Hematopoietic multipotent progenitor cell (in vitro differentiated cells): ENCODE measurements around the gene TTC7B. TPM values are rescaled to one million over a fixed set of nuclear protein-coding genes. Genes with fewer than 3 reads are reported as not detected.
A peak's percentile ranks its signal among the peaks of the same experiment; 100 is the strongest.

Experiments used
- DNase-seq, 3 donors: peaks; one replicate each; pipeline ENCODE4 v3.0.0-alpha.2; 2011 to 2015; ENCODE audit warnings: low read depth in 2 of 3, low spot score in 2 of 3
- total RNA-seq: library from RNA; depleted of rRNA; stranded (reverse); fragments of >200 nt; gene quantifications from one replicate; pipeline ENCODE4 v1.2.3, GENCODE V29; 2012

Gene TTC7B
- total RNA-seq, 1 donor, result 26.1 TPM

- no peak for DNase-seq
Measured at GRCh38 chr14:90678420-90678819, 137.8 kb downstream of the TTC7B start.

- DNase-seq, result peak in 1 of 3 donors; percentile 29
Measured at GRCh38 chr14:90677484-90678050, 138.7 kb downstream of the TTC7B start.

- DNase-seq, result no peak
Measured at GRCh38 chr14:90676912-90677311, 139.3 kb downstream of the TTC7B start.

- DNase-seq, result no peak
Measured at GRCh38 chr14:90676356-90676755, 139.9 kb downstream of the TTC7B start.

GRCh38 chr14:90675399-90675798 is 140.8 kb downstream of the TTC7B start:
- DNase-seq, result peak in 1 of 3 donors; percentile 22

GRCh38 chr14:90674716-90675115 is 141.5 kb downstream of the TTC7B start:
- no peak for DNase-seq

- DNase-seq, result peak in 1 of 3 donors; percentile 24
Measured at GRCh38 chr14:90674043-90674670, 142.1 kb downstream of the TTC7B start.

- DNase-seq, result peak in 1 of 3 donors; percentile 51
Measured at GRCh38 chr14:90671382-90672234, 144.6 kb downstream of the TTC7B start.

- no peak for DNase-seq
Measured at GRCh38 chr14:90669731-90670130, 146.5 kb downstream of the TTC7B start.

- no peak for DNase-seq
Measured at GRCh38 chr14:90666571-90666970, 149.7 kb downstream of the TTC7B start.

GRCh38 chr14:90665321-90666000 is 150.8 kb downstream of the TTC7B start:
- DNase-seq, result no peak

GRCh38 chr14:90664911-90665310 is 151.3 kb downstream of the TTC7B start:
- no peak for DNase-seq

GRCh38 chr14:90663680-90664079 is 152.6 kb downstream of the TTC7B start:
- DNase-seq, result no peak

- no peak for DNase-seq
Measured at GRCh38 chr14:90663140-90663539, 153.1 kb downstream of the TTC7B start.

- no peak for DNase-seq
Measured at GRCh38 chr14:90661866-90662265, 154.4 kb downstream of the TTC7B start.

GRCh38 chr14:90660865-90661570 is 155.2 kb downstream of the TTC7B start:
- DNase-seq, result no peak

GRCh38 chr14:90659156-90659555 is 157.1 kb downstream of the TTC7B start:
- DNase-seq, result peak in 1 of 3 donors; percentile 35

GRCh38 chr14:90658541-90658967 is 157.7 kb downstream of the TTC7B start:
- peak in 2 of 3 donors; percentile 83 to 88 for DNase-seq

GRCh38 chr14:90656973-90657372 is 159.3 kb downstream of the TTC7B start:
- no peak for DNase-seq

- DNase-seq, result no peak
Measured at GRCh38 chr14:90655829-90656228, 160.4 kb downstream of the TTC7B start.
